GM12872 (cell line): ENCODE data around the gene TFG.

Experiments used
- TF ChIP-seq, protein P1 (sequence below): IDR thresholded peaks from 3 replicates; pipeline ENCODE4 v1.5.1; 2011; ENCODE audit warnings: low read depth, mild to moderate bottlenecking, low read length, moderate library complexity; ENCODE audit not compliant: insufficient read depth

Gene TFG

DNA sequence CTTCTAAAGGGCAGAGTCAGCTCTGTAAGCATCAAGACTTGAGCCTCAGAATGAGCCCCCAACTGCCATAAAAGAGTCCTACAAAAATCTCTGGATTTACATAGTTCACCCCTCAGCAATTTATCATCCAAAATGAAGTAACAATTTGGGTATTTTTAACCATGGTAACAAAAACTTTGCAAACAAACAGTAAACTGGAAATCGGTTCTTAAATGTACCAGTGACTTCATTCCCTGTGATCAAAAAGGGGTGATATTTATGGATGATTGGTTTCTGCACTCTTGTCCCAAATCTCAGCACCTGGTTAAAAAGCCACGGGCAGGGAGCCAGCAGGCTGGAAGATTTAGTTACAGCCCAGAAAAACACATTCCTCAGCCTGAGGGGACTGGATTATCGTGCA, 73.6 kb downstream of the TFG start:
- TF ChIP-seq, protein P1, sequence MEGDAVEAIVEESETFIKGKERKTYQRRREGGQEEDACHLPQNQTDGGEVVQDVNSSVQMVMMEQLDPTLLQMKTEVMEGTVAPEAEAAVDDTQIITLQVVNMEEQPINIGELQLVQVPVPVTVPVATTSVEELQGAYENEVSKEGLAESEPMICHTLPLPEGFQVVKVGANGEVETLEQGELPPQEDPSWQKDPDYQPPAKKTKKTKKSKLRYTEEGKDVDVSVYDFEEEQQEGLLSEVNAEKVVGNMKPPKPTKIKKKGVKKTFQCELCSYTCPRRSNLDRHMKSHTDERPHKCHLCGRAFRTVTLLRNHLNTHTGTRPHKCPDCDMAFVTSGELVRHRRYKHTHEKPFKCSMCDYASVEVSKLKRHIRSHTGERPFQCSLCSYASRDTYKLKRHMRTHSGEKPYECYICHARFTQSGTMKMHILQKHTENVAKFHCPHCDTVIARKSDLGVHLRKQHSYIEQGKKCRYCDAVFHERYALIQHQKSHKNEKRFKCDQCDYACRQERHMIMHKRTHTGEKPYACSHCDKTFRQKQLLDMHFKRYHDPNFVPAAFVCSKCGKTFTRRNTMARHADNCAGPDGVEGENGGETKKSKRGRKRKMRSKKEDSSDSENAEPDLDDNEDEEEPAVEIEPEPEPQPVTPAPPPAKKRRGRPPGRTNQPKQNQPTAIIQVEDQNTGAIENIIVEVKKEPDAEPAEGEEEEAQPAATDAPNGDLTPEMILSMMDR = no peak

GRCh38 chr3:100783619-100784018, 74.3 kb downstream of the TFG start:
- TF ChIP-seq, protein P1 = no peak

DNA sequence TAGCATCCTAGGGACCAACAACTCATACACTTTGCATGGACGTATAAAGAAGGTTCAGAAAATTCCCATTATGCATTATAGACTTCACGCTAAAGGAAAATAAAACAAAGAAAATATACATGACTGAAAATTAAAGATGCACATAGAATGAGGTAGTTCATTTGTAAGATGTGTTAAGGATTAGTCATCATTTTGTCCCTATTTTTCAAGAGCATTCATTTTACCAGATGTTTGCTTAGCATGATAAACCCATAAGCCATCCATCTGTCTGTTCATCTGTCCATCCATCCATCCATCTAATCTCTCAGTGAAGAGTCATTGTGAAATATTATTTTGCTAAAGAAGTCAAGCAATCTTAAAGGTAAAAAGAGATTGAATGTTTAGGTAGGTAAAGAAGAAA, 80.3 kb downstream of the TFG start:
- TF ChIP-seq, protein P1 = no peak

DNA sequence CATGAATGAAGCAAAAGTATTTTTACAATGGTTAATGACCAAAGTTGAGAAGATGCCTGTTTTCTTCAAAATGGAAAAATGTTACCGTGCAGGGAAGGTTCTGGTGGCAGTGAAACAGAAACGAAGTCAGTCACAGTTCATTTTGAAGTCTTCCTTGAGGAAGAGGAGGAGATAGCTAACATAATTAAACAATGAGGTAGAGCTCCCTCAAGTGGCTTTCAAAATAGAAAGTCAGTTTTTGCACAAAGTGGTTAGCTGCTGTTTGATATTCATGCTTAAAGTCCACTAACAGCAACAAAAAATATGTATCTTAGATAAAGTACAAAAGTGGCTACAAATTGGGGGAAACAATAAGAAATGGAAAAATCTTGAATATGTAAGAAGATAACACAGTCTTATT, 87.3 kb downstream of the TFG start:
- TF ChIP-seq, protein P1 = peak; percentile 32; the same call in 2 of the 3 replicates

DNA sequence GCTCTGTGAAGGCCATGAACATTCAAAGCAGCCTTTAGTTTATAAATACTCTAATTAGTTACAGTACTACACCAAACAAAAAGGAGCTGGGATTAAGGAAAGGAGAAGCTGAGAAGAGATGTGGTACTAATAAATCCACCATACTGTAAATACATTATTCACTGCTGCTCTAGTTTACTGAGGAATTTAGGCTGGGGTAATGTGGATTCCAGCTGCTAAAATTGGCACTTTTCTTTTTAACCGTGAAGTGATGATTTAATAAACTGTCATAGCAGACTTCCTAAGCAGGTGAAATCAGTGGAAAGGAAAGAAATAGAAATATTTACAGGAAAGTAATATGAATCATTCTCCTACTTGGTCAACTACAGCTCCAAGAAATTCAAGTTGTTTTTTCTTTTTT, 88.7 kb downstream of the TFG start:
- TF ChIP-seq, protein P1 = no peak
